Measurements from ENCODE around the gene NDST1.

The NDST1 gene

GRCh38 chr5:150529555-150529954 is 21.6 kb downstream of the NDST1 start:
- no peak overlapping the region for H2AFZ ChIP-seq (ENCODE audit: low read depth, low read length, severe bottlenecking)
- no peak overlapping the region for H3K9ac ChIP-seq (ENCODE audit: low read length)
- no peaks in the 10 kb centered on the region for H3K9me3 ChIP-seq (ENCODE audit: insufficient read depth, low read length)
- no peaks in the 10 kb centered on the region for H4K20me1 ChIP-seq (ENCODE audit: low read depth, low read length)
- peaks cover 2% of the 10 kb centered on the region; the same call in 1 of the 2 replicates for H3K27me3 ChIP-seq (ENCODE audit: low read length)
- no peaks in the 10 kb centered on the region for H3K9me2 ChIP-seq (replicated peaks; ENCODE audit: insufficient read depth, low read length)
- no peak overlapping the region for H3K27ac ChIP-seq (ENCODE audit: low read depth, low read length)
- TF ChIP-seq EZH2phosphoT487 (conservative IDR thresholded peaks at IDR 0.05; ENCODE audit: low read length) (no peak), CTCF (IDR thresholded peaks at IDR 0.05; ENCODE audit: insufficient read depth, low read length, poor library complexity, severe bottlenecking) (no peak)
- no peaks in the 10 kb centered on the region for H3F3A ChIP-seq (ENCODE audit: insufficient read depth)
- no peaks in the 10 kb centered on the region for H3K36me3 ChIP-seq (ENCODE audit: low read length)
- H3K4me3 ChIP-seq (ENCODE audit: insufficient read depth, low read length, poor library complexity, severe bottlenecking), result no peak overlapping the region
- H3K79me2 ChIP-seq (ENCODE audit: insufficient read depth, low read length), result no peaks in the 10 kb centered on the region
- no peak overlapping the region for H3K4me2 ChIP-seq (ENCODE audit: low read depth, low read length, poor library complexity, severe bottlenecking)

GRCh38 chr5:150530423-150530822 is 22.5 kb downstream of the NDST1 start:
- TF ChIP-seq EZH2phosphoT487 (conservative IDR thresholded peaks at IDR 0.05; ENCODE audit: low read length) (no peak), CTCF (IDR thresholded peaks at IDR 0.05; ENCODE audit: insufficient read depth, low read length, poor library complexity, severe bottlenecking) (no peak)
- no peak overlapping the region for H3K27ac ChIP-seq (ENCODE audit: low read depth, low read length)
- no peaks in the 10 kb centered on the region for H3K9me3 ChIP-seq (ENCODE audit: insufficient read depth, low read length)
- H4K20me1 ChIP-seq (ENCODE audit: low read depth, low read length), result no peaks in the 10 kb centered on the region
- no peak overlapping the region for H3K4me3 ChIP-seq (ENCODE audit: insufficient read depth, low read length, poor library complexity, severe bottlenecking)
- no peaks in the 10 kb centered on the region for H3K9me2 ChIP-seq (replicated peaks; ENCODE audit: insufficient read depth, low read length)
- no peaks in the 10 kb centered on the region for H3K79me2 ChIP-seq (ENCODE audit: insufficient read depth, low read length)
- H3K9ac ChIP-seq (ENCODE audit: low read length), result no peak overlapping the region
- no peak overlapping the region for H3K4me2 ChIP-seq (ENCODE audit: low read depth, low read length, poor library complexity, severe bottlenecking)
- H3K36me3 ChIP-seq (ENCODE audit: low read length), result no peaks in the 10 kb centered on the region
- peaks cover 2% of the 10 kb centered on the region; the same call in 1 of the 2 replicates for H3K27me3 ChIP-seq (ENCODE audit: low read length)
- no peaks in the 10 kb centered on the region for H3F3A ChIP-seq (ENCODE audit: insufficient read depth)
- H2AFZ ChIP-seq (ENCODE audit: low read depth, low read length, severe bottlenecking), result no peak overlapping the region

- Histone ChIP-seq H3K4me2 (ENCODE audit: low read depth, low read length, poor library complexity, severe bottlenecking) (no peak overlapping the region), H3K36me3 (ENCODE audit: low read length) (no peaks in the 10 kb centered on the region), H3K9me2 (replicated peaks; ENCODE audit: insufficient read depth, low read length) (no peaks in the 10 kb centered on the region), H4K20me1 (ENCODE audit: low read depth, low read length) (no peaks in the 10 kb centered on the region), H2AFZ (ENCODE audit: low read depth, low read length, severe bottlenecking) (no peak overlapping the region), H3K27ac (ENCODE audit: low read depth, low read length) (no peak overlapping the region), H3K79me2 (ENCODE audit: insufficient read depth, low read length) (no peaks in the 10 kb centered on the region), H3F3A (ENCODE audit: insufficient read depth) (no peaks in the 10 kb centered on the region), H3K9me3 (ENCODE audit: insufficient read depth, low read length) (no peaks in the 10 kb centered on the region), H3K27me3 (ENCODE audit: low read length) (peaks cover 2% of the 10 kb centered on the region; the same call in 1 of the 2 replicates), H3K4me3 (ENCODE audit: insufficient read depth, low read length, poor library complexity, severe bottlenecking) (no peak overlapping the region), H3K9ac (ENCODE audit: low read length) (no peak overlapping the region)
- no peak for TF ChIP-seq EZH2phosphoT487 (conservative IDR thresholded peaks at IDR 0.05; ENCODE audit: low read length)
- TF ChIP-seq CTCF (IDR thresholded peaks at IDR 0.05; ENCODE audit: insufficient read depth, low read length, poor library complexity, severe bottlenecking), result no peak
Observed at GRCh38 chr5:150530951-150531588, 23.1 kb downstream of the NDST1 start.
